Measurements from ENCODE around the gene RTEL1. TPM values are rescaled to one million over a fixed set of nuclear protein-coding genes. Genes with fewer than 3 reads are reported as not detected.

Gene RTEL1
- polyA plus RNA-seq, 1 donor from 2014 or later, result 29.2 TPM

GRCh38 chr20:63734111-63734945, 76.2 kb downstream of the RTEL1 start:
- no peaks in the 10 kb centered on the region for H3K9me3 ChIP-seq (ENCODE audit: low read length)
- H3K27ac ChIP-seq (ENCODE audit: low read length), result no peak overlapping the region
- H3K27me3 ChIP-seq (ENCODE audit: insufficient read depth, low read depth, low read length), result no peaks in the 10 kb centered on the region
- H3K4me3 ChIP-seq (ENCODE audit: low read length), result no peak overlapping the region
- H2AFZ ChIP-seq (ENCODE audit: low read depth, low read length), result no peak overlapping the region
- no peak overlapping the region for H3K4me2 ChIP-seq (ENCODE audit: low read length)
- H3F3A ChIP-seq (ENCODE audit: insufficient read depth, low read length, poor library complexity, severe bottlenecking), result no peaks in the 10 kb centered on the region
- no peaks in the 10 kb centered on the region for H3K36me3 ChIP-seq (ENCODE audit: insufficient read depth, low read length)
- no peak for TF ChIP-seq RAD21 (conservative IDR thresholded peaks at IDR 0.05)
- TF ChIP-seq EP300 (conservative IDR thresholded peaks at IDR 0.05; ENCODE audit: poor library complexity, severe bottlenecking), result no peak
- TF ChIP-seq TAF1 (IDR thresholded peaks at IDR 0.05; ENCODE audit: low read depth), result no peak
- no peak for TF ChIP-seq CTCF (IDR thresholded peaks at IDR 0.05; ENCODE audit: poor library complexity, severe bottlenecking)
- no peak for TF ChIP-seq SMC3 (conservative IDR thresholded peaks at IDR 0.05; ENCODE audit: poor library complexity)
- no peak for TF ChIP-seq POLR2AphosphoS5 (IDR thresholded peaks at IDR 0.05)
- TF ChIP-seq MXI1 (conservative IDR thresholded peaks at IDR 0.05; ENCODE audit: poor library complexity, severe bottlenecking), result no peak
- no peak for TF ChIP-seq EZH2 (IDR thresholded peaks at IDR 0.05; ENCODE audit: borderline replicate concordance, insufficient read depth, low read length, poor library complexity, severe bottlenecking)
- no peak for TF ChIP-seq REST (IDR thresholded peaks at IDR 0.05; ENCODE audit: borderline replicate concordance)
- no peaks in the 10 kb centered on the region for H4K20me1 ChIP-seq (ENCODE audit: insufficient read depth)
- no peaks in the 10 kb centered on the region for H3K9me2 ChIP-seq (ENCODE audit: insufficient read depth, low read length)
- no peak overlapping the region for H3K9ac ChIP-seq (ENCODE audit: low read length)
- no peaks in the 10 kb centered on the region for H3K79me2 ChIP-seq (replicated peaks; ENCODE audit: insufficient read depth, low read length)

GRCh38 chr20:63734946-63735858, 77.1 kb downstream of the RTEL1 start:
- Histone ChIP-seq H2AFZ (ENCODE audit: low read depth, low read length) (no peak overlapping the region), H3K4me2 (ENCODE audit: low read length) (no peak overlapping the region), H4K20me1 (ENCODE audit: insufficient read depth) (no peaks in the 10 kb centered on the region), H3K27ac (ENCODE audit: low read length) (no peak overlapping the region), H3K9me3 (ENCODE audit: low read length) (no peaks in the 10 kb centered on the region), H3K36me3 (ENCODE audit: insufficient read depth, low read length) (no peaks in the 10 kb centered on the region), H3K27me3 (ENCODE audit: insufficient read depth, low read depth, low read length) (no peaks in the 10 kb centered on the region), H3K9ac (ENCODE audit: low read length) (no peak overlapping the region), H3K79me2 (replicated peaks; ENCODE audit: insufficient read depth, low read length) (no peaks in the 10 kb centered on the region), H3K9me2 (ENCODE audit: insufficient read depth, low read length) (no peaks in the 10 kb centered on the region), H3F3A (ENCODE audit: insufficient read depth, low read length, poor library complexity, severe bottlenecking) (no peaks in the 10 kb centered on the region), H3K4me3 (ENCODE audit: low read length) (no peak overlapping the region)
- TF ChIP-seq TAF1 (IDR thresholded peaks at IDR 0.05; ENCODE audit: low read depth) (no peak), CTCF (IDR thresholded peaks at IDR 0.05; ENCODE audit: poor library complexity, severe bottlenecking) (no peak), SMC3 (conservative IDR thresholded peaks at IDR 0.05; ENCODE audit: poor library complexity) (no peak), EZH2 (IDR thresholded peaks at IDR 0.05; ENCODE audit: borderline replicate concordance, insufficient read depth, low read length, poor library complexity, severe bottlenecking) (no peak), RAD21 (conservative IDR thresholded peaks at IDR 0.05) (no peak), REST (IDR thresholded peaks at IDR 0.05; ENCODE audit: borderline replicate concordance) (no peak), EP300 (conservative IDR thresholded peaks at IDR 0.05; ENCODE audit: poor library complexity, severe bottlenecking) (no peak), POLR2AphosphoS5 (IDR thresholded peaks at IDR 0.05) (no peak), MXI1 (conservative IDR thresholded peaks at IDR 0.05; ENCODE audit: poor library complexity, severe bottlenecking) (no peak)
